HG03354 (cell line): ENCODE data around the gene ERN1.
A peak's percentile ranks its signal among the peaks of the same experiment; 100 is the strongest.
"Not testable (repeated sequence)": the region's sequence is repeated elsewhere in the genome, so short reads cannot be mapped to it uniquely, and the experiment has no call there.

Source experiments
- ATAC-seq: cut with Tn5 transposase; IDR thresholded peaks from one replicate; pipeline ENCODE4 v1.9.1; 2021; ENCODE audit warnings: mild to moderate bottlenecking; ENCODE audit not compliant: unreplicated experiment, poor library complexity, severe bottlenecking

The ERN1 gene

DNA sequence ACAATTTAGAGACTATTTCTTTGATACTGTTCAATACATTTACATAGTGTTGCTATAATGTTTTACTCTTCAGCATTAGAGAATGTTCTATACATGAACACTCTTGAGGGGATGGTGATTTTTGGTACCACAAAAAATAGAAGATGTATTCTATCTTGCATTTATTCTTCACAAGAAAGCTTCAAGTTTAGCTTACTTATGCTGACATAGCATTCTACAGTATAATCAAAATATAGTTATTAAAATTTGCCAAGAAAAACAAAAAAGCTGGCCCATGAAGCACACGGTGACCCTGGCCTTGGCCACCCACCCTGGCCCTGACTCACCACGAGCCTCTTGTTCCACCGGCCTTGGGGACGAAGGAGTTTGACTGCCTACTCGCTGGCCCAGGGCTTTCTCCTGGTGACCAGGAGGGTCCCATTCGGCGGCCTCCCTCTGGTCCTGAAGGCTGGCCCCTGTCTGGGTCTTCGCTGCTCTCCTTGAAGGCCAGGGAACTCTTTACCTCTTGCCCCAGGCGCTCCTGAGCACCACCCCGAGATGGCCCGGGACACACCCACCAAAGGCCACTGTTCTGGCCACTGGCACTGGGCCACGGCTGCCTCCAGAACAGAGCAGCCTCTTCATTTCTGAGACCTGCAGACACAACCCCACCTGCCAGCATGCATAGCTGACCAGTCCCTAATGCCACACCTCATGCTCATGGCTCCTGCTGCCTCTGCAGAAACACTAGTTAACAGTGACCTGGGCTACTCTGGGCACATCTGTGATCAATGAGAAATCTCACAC, 87.1 kb downstream of the ERN1 start:
- no peak for ATAC-seq

DNA sequence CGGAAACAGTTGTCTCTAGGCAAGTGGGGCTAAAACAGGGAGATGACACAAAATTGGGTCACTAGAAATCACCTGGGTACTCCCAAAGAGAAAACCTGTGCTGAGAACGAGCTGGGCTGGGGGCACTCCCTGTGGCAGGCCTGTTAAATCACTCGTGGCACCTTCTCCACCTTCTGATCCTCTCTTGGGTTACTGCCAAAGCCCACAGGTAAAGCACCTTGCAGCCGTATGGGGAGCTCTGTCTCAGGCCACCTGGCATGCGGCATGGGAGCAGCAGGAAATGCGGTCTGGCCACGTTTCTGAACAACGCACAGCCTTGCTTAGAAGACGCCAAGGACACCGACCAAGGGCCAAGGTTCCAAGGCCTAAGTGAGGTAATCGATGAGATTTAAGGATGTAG, 88.0 kb downstream of the ERN1 start:
- ATAC-seq = no peak

DNA sequence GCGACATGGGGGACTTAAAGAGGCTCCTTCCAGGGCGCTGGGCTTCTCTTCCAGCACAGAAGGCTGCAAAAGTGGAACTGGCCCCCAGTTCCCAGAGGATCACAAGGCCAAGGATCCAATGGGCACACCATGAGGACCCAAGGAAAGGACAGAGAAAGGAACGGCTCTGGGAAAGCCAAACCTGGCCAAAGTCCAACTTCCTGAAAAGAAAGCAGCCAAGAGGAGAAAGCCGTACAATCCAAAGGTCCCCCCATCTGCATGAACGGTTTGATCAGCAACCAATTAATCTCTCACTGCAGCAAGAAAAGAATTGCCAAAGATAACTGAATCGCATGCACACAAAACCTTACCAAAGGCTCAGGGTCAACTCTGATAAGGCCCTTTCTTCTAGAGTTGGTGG, 89.7 kb downstream of the ERN1 start:
- no peak for ATAC-seq

DNA sequence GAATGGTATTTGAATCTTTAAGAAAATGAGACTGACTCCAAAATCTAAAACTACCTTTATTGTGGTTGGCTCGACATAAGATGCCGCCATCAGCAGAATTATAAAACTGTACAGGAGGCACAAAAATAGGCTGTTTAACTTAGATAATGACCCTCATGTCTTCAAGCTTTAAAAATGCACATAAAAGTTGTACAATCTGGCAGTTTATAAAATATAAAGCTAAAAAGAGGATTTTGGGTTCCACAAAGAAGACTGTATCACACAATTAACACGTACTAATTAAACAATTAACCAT, 90.9 kb downstream of the ERN1 start:
- no peak for ATAC-seq

DNA sequence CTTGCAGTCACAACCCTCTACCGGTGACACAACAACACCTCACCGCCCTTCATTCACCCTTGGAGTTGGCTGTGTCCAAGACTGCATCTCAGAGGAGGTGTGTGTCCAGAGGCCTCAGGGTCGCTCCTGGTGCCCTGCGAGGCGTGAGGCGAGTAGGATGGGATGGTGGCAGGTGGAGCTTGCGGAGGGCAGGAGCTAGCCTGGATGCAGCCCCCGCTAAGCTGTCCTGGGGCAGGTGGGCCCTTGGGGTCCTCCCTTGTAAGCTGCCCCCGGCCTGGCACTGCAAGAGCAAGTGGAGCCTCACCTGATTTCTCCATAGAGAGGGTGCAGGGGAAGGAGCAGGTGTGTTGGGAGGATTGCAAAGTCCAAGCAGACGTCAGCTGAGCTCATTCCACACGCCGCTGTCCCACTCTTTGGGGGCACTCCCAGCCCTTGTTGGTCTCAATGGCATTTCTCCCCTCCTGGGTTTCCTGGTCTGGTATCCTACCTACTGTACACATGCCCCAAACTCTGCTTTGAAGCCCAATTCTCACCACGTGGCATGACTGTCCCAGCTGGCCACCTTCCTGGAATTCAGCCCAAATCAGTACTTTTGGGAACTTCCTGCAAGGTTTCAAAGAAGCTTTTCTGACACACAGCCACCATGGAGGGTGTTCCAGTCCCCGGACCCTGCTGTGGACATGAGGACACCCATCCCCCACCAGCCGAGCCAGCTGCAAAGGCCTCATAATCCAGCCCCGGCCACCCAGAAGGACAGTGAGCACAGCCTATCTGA, 91.4 kb downstream of the ERN1 start:
- no peak for ATAC-seq

DNA sequence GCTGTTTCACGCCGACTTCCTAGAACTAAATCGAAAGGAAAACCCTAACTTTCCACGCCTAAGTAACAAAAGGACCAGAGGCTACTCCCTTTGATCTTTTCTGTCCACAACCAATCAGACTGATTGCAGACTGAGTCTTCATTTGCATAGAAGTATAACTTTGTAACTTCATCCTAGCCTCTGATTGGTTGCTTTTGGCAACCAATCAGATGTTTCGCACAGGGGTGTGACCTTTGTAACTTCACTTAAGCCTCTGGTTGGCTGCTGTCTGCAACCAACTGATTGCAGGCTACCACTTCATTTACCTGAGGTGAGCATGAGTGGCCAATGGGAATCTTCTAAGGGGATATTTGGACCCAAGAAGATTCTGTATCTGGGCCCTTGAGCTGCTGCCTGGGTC, 92.1 kb downstream of the ERN1 start:
- ATAC-seq = no peak

DNA sequence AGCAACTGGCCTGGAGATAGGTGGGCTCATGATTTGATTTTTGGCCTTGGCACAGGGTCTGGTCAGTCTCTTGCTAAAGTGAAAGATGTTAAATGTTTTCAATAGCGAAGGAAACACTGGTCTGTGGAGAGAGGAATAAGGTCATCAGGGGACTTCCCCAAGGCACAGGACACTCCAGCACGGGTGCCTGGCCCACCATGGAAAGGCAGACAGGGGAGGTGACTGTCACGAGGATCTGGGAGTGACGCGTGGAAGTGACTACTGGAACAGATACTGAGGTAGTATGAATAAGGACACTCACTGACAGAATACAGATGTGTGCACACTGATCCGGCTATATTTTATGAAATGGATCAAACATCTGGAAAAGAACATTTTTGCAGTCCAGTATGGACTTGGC, 92.8 kb downstream of the ERN1 start:
- no peak for ATAC-seq

DNA sequence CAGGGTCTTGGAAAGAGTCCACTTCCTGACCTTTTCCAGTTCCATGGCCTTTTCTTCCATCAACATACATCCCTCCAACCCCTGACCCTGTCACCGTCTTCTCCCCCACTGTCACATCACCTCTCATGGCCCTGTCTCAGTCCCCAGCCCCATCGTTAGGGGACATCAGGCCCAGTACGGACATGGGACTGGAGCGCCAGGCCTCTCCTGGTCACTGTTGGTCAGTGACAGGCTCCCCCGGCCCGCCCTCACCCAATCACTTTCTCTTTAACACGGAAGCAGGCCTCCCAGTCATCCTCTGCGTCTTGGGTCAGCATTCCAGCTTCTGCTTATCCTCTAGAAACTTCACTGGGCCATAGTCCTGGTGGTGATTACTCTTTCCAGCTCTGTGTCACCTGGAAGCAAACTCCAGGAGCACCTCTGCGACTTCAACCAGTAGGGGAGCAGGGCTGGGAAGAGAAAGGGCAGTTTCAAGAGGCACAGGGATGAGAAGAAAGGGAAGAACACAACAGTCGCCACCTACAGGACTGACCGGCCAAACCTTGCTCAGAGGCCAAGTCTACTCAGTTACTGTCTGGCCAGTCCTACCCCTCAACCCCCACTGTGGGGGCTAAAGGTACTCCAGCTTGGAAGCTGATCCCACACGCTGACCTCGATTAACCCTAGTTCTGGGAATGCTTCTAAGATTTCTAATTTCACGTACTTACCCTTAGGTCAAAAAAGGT, 93.6 kb downstream of the ERN1 start:
- ATAC-seq = no peak

DNA sequence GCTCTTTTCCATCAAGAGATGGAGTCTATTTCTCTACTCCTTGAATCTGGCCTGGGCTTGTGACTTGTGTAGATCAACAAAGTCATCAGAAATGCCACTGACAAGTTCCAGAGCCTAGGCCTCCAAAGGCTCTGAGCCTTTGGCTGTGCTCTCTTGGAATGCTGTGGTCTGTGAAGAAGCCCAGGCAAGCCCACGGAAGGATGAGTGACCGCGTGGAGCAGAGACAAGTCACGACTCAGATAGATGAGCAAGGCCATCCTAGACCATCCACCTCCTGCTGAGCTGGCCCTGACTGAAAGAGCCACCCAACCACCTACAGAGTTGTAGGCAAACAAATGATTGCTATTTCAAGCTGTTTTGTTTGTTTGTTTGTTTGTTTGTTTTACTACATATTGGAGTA, 97.9 kb downstream of the ERN1 start:
- no peak for ATAC-seq

DNA sequence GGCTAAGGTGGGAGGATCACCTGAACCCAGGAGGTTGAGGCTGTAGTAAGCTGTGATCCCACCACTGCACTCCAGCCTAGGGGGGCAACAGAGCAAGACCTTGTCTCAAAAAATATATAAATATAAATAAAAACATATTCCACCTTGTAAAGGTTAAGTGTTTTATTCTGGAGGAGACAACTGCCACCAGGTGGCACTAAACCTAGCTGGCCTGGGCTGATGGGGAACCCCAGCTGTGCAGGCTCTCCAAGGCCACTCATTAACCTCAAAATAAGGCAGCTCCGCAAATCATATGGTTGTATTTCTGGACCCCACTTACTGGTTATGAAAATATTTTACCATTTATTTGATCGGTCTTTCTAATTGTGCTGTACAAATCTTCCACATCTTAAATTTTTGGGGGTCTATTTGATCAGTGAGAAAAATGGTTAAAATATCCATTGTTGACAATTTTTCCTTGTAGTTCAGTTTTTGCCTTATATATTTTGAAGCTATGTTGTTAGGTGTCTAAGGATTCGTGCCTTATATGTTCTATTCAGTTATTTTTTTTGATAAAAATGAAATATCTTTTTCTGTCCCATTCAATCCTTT, 101.0 kb downstream of the ERN1 start:
- peak; percentile 47 for ATAC-seq

DNA sequence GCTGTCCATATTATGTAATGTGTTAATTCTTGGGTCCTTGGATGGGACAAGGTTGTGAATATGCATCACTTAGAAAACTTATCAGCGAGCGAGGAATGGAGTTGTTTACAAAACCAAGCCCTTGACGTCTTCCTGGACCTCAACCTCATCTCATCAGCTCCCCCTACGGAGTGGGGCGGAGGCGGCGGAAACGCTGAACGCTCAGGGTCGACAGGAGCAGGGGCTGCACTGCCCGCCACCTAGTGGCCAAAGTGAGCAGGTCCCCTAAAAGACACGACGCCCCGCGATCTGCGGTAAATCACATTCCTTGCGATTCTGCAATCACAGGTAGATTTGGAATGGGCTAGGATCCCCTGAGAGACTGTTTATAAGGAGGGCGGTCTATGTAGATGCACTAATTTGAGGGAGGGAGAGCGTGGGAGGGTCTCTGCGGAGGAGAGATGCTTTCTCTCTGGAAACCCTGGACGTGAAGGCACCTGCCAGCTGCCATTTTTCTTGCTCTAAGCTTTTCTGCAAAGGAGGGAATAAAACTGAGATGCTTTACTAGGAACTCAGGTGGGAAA, 104.1 kb downstream of the ERN1 start:
- peak; percentile 68 for ATAC-seq

DNA sequence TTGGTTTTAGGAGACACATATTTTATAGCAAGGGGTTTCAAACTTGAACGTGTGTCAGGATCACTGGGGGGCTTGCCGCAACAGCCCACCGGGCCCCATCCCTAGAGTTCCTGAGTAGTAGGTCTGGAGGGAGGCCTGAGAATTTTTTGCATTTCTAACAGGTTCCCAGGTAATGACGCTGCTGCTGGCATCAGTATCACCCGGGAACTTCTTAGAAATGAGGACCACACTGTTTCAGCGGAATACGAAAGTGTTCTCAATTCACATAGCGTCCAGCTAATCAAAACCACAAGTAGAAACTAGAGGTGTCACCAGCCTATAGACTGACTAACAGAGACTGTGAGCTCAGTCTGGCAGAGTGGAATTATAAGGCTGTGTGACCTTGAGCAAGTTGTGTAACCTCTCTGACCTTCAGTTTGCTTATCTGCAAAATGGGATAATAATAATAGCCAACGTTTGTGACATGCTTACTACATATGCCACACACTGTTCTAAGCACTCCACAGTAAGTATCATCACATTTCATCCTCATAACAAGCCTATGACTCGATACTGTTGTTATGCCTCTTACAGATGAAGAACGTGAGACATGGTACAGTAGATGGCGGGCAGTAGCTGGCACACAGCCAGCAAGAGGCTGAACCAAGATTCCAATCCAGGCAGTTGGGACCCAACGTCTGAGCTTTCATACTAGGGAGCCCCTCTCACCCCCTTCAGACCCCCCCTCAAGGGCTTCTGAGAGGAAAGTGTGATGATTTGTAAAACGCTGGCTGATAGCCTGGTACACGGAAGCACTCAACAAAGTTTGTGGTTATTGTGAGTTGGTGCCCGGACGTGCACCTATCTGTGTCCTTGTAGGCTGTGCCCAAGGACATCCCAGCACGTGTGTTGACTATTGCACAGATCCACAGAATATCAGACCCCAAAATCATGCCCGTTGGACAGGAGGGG, 104.9 kb downstream of the ERN1 start:
- ATAC-seq = no peak

DNA sequence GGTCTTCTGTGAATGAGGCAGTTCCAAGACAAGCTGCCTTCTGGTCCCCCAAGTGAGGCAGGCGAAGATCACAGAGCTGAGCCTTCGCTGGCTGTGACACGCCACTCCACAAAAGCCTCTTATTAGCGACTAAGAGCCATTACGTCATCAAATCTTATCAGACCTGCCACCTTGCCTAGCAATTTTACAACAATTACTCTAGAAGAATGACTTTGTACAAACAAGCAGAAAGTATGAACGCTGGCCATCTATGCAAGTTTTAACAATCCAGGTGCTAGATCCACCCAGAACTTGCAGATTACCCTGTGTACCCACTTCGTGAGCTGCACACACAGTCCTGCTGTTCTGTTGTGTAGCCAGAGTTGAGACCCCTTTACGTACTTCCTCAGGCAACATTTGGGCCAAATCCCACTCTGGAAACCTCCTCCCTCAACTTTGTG, 105.7 kb downstream of the ERN1 start:
- ATAC-seq = no peak

DNA sequence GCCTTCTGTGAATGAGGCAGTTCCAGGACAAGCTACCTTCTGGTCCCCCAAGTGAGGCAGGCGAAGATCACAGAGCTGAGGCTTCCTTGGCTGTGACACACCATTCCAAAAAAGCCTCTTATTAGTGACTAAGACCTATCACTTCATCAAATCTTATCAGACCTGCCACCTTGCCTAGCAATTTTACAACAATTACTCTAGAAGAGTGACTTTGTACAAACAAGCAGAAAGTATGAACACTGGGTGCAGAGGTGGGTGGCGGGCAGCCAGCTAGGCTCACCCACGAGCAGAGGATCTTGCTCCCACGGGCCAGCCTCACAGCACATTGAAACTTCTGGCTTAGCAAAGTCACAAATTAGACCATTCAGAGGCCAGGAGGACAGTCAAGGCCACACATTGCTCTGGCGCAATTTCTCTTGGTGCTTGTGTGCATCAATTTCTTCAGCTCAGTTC, 107.3 kb downstream of the ERN1 start:
- no peak for ATAC-seq

DNA sequence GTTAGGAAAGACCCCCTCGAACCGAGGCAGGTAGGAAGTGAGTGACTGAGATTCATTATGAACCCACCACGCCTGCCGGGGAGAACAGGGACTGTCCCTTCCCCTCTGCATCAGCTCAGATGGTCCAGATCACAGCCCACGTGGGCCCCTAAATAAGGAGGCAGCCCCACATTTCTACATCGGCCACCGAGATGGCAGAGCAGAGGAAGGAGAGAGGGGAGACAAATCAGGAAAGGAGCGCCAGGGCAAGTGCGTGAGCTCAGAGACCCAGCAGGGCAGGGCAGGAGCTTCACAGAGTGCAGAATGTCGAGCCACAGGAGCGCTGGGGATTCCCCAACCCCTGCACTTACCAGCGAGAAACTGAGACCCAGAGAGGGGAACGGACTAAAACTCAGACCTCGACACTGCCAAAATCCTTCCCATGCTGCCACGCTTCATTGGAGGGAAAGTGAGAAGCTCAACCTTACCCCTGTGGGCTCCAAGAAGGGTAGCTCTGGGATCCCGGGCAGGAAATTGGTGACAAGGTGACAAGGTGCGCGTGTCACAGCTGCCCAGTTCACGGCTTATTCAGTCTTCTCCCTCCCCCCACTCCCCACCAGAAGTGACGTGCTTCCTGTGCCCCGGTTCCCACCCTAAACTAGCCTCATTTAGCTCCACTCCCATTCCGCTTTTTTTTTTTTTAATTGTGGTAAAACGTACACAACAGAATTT, 109.7 kb downstream of the ERN1 start, which contains the start of gene ICAM2:
ICAM2 (minus strand) TSS at position 578 of the 711 bp plus-strand sequence. CDS start 13,942 bp downstream, outside the sequence.
- peak; percentile 68 for ATAC-seq

DNA sequence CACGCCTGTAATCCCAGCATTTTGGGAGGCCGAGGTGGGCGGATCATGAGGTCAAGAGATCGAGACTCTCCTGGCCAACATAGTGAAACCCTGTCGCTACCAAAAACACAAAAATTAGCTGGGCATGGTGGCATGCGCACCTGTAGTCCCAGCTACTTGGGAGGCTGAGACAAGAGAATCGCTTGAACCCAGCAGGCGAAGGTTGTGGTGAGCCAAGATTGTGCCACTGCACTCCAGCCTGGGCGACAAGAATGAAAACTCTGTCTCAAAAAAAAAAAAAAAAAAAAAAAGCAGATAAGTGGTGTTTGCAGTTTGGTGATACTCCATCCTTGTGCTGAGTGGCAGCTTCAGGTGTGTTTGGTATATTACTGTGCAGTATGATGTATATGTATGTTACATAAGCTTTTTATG, 110.4 kb downstream of the ERN1 start:
- not testable (repeated sequence) for ATAC-seq

DNA sequence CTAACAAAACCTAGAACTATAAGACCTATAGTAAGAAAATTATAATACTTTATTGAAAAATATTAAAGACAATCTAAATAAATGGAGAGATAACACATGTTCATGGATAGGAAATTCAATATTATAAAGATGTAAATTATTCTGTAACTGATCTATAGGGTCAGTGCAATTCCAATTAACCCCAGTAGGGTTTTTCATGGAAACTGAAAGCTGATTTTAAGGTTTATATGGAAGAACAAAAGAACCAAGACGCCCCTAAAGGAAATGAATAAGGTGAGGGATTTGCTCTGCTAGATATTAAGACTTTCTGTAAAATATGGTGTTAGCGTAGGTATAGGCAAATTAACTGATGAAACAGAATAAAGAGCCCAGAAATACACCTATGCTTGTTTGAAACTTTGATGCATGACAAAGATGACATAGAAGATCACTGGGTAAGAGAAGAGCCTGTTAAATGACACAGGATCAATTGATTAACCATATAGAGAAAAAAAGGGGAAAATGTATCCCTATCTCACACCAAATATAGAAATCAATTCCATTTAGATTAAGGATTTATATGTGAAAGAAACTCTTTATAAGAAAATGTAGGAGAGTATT, 112.5 kb downstream of the ERN1 start:
- ATAC-seq = no peak

DNA sequence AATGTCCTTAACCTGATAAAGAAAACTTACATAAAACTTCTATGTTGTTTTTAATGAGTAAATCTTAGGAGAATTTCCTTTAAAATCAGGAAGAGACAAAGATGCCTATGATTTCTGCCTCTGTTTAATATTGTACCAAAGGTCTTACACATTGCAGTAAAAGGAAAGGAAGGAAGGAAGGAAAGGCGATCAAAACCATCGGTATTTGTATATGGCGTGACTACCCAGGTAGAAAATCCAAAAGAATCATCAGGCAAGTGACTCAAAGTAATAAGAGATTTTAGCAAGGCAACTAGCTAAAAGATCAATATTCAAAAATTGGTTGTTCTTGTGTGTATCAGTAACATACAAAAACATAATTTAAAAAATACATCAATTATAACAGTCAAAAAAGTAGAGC, 113.0 kb downstream of the ERN1 start:
- no peak for ATAC-seq
